Measurements from ENCODE around the gene OBSCN.

The OBSCN gene

GRCh38 chr1:228210076-228210651 is 2.3 kb downstream of the OBSCN start:
- H3K36me3 Mint-ChIP-seq (ENCODE audit: insufficient read depth), result no peaks in the 10 kb centered on the region
- no peak overlapping the region for H3K4me3 Mint-ChIP-seq
- no peaks in the 10 kb centered on the region for H3K9me3 Mint-ChIP-seq
- no peak overlapping the region for H3K27ac Mint-ChIP-seq
- peaks cover 3 to 5% of the 10 kb centered on the region in 2 donors for H3K4me1 Mint-ChIP-seq (ENCODE audit: low read depth in 2 of 2)
- H3K27me3 Mint-ChIP-seq, result no peaks in the 10 kb centered on the region
- DNase-seq (no peak), ATAC-seq (replicated peaks) (no peak)

- Mint-ChIP-seq H3K4me1 (ENCODE audit: low read depth in 2 of 2) (peaks cover 3 to 6% of the 10 kb centered on the region in 2 donors), H3K9me3 (no peaks in the 10 kb centered on the region), H3K36me3 (ENCODE audit: insufficient read depth) (no peaks in the 10 kb centered on the region), H3K27ac (no peak overlapping the region), H3K27me3 (no peaks in the 10 kb centered on the region), H3K4me3 (peak overlapping the region; percentile 55 to 64)
- DNase-seq (no peak), ATAC-seq (replicated peaks) (no peak)
Measured at GRCh38 chr1:228210712-228211530, 3.1 kb downstream of the OBSCN start.

- ATAC-seq (replicated peaks) (no peak), DNase-seq (no peak)
- Mint-ChIP-seq H3K27me3 (no peaks in the 10 kb centered on the region), H3K27ac (no peak overlapping the region), H3K4me1 (ENCODE audit: low read depth in 2 of 2) (peaks cover 3 to 10% of the 10 kb centered on the region in 2 donors), H3K36me3 (ENCODE audit: insufficient read depth) (peaks cover under 1% of the 10 kb centered on the region), H3K9me3 (no peaks in the 10 kb centered on the region), H3K4me3 (peak overlapping the region; percentile 55 to 64)
Measured at GRCh38 chr1:228211531-228212414, 3.9 kb downstream of the OBSCN start.

- Mint-ChIP-seq H3K4me1 (ENCODE audit: low read depth in 2 of 2) (peaks cover 3 to 10% of the 10 kb centered on the region in 2 donors), H3K9me3 (no peaks in the 10 kb centered on the region), H3K36me3 (ENCODE audit: insufficient read depth) (peaks cover 2% of the 10 kb centered on the region), H3K27ac (peak overlapping the region in 1 of 2 donors; percentile 85), H3K27me3 (no peaks in the 10 kb centered on the region), H3K4me3 (peak overlapping the region; percentile 84 to 85)
- no peak for ATAC-seq (replicated peaks)
- DNase-seq, result no peak
Measured at GRCh38 chr1:228212415-228212965, 4.6 kb downstream of the OBSCN start.

GRCh38 chr1:228212966-228213844 is 5.4 kb downstream of the OBSCN start:
- H3K27me3 Mint-ChIP-seq, result no peaks in the 10 kb centered on the region
- peaks cover 2% of the 10 kb centered on the region for H3K36me3 Mint-ChIP-seq (ENCODE audit: insufficient read depth)
- peak; percentile 93 for ATAC-seq (replicated peaks)
- DNase-seq, result peak; percentile 76 to 80 (median 77)
- peak overlapping the region; percentile 52 to 85 for H3K27ac Mint-ChIP-seq
- no peaks in the 10 kb centered on the region for H3K9me3 Mint-ChIP-seq
- peaks cover 3 to 10% of the 10 kb centered on the region in 2 donors for H3K4me1 Mint-ChIP-seq (ENCODE audit: low read depth in 2 of 2)
- peak overlapping the region; percentile 84 to 85 for H3K4me3 Mint-ChIP-seq

- peaks cover 3 to 10% of the 10 kb centered on the region in 2 donors for H3K4me1 Mint-ChIP-seq (ENCODE audit: low read depth in 2 of 2)
- ATAC-seq (replicated peaks), result no peak
- DNase-seq, result no peak
- H3K36me3 Mint-ChIP-seq (ENCODE audit: insufficient read depth), result peaks cover 2% of the 10 kb centered on the region
- no peak overlapping the region for H3K27ac Mint-ChIP-seq
- H3K9me3 Mint-ChIP-seq, result no peaks in the 10 kb centered on the region
- H3K4me3 Mint-ChIP-seq, result peak overlapping the region; percentile 84 to 85
- no peaks in the 10 kb centered on the region for H3K27me3 Mint-ChIP-seq
Measured at GRCh38 chr1:228213917-228214808, 6.3 kb downstream of the OBSCN start.

GRCh38 chr1:228214921-228215662 is 7.2 kb downstream of the OBSCN start:
- Mint-ChIP-seq H3K4me3 (peak overlapping the region; percentile 84 to 85), H3K27ac (no peak overlapping the region), H3K9me3 (no peaks in the 10 kb centered on the region), H3K4me1 (ENCODE audit: low read depth in 2 of 2) (peaks cover 3 to 10% of the 10 kb centered on the region in 2 donors), H3K27me3 (no peaks in the 10 kb centered on the region), H3K36me3 (ENCODE audit: insufficient read depth) (peaks cover 2% of the 10 kb centered on the region)
- DNase-seq (no peak), ATAC-seq (replicated peaks) (no peak)

- Mint-ChIP-seq H3K36me3 (ENCODE audit: insufficient read depth) (peaks cover 2% of the 10 kb centered on the region), H3K27me3 (no peaks in the 10 kb centered on the region), H3K27ac (no peak overlapping the region), H3K4me1 (ENCODE audit: low read depth in 2 of 2) (peaks cover 3 to 10% of the 10 kb centered on the region in 2 donors), H3K4me3 (no peak overlapping the region), H3K9me3 (no peaks in the 10 kb centered on the region)
- DNase-seq (no peak), ATAC-seq (replicated peaks) (no peak)
Measured at GRCh38 chr1:228215663-228216116, 7.8 kb downstream of the OBSCN start.

- H3K27ac Mint-ChIP-seq, result peak overlapping the region in 1 of 2 donors; percentile 75
- no peaks in the 10 kb centered on the region for H3K27me3 Mint-ChIP-seq
- peaks cover 3 to 10% of the 10 kb centered on the region in 2 donors for H3K4me1 Mint-ChIP-seq (ENCODE audit: low read depth in 2 of 2)
- DNase-seq (no peak), ATAC-seq (replicated peaks) (no peak)
- H3K9me3 Mint-ChIP-seq, result no peaks in the 10 kb centered on the region
- H3K36me3 Mint-ChIP-seq (ENCODE audit: insufficient read depth), result peaks cover 2% of the 10 kb centered on the region
- no peak overlapping the region for H3K4me3 Mint-ChIP-seq
Measured at GRCh38 chr1:228216371-228217320, 8.8 kb downstream of the OBSCN start.

- Mint-ChIP-seq H3K4me3 (no peak overlapping the region), H3K4me1 (ENCODE audit: low read depth in 2 of 2) (peaks cover 3 to 10% of the 10 kb centered on the region in 2 donors), H3K27me3 (no peaks in the 10 kb centered on the region), H3K27ac (no peak overlapping the region), H3K9me3 (no peaks in the 10 kb centered on the region), H3K36me3 (ENCODE audit: insufficient read depth) (peaks cover 2% of the 10 kb centered on the region)
- no peak for ATAC-seq (replicated peaks)
- DNase-seq, result no peak
Measured at GRCh38 chr1:228217551-228218344, 9.9 kb downstream of the OBSCN start.
